Stomach (tissue), 9 donors: ENCODE data around the gene OR6K2. TPM values are rescaled to one million over a fixed set of nuclear protein-coding genes. Genes with fewer than 3 reads are reported as not detected.

Source experiments
- DNase-seq, 2 donors: peaks; one replicate each; pipeline versions ENCODE4 v3.0.0 to v3.0.0-alpha.2; 2013 to 2019
- H3K27ac ChIP-seq, 5 donors: fragments of 200-600 bp in 4 of 5; sonication (generic) in 4 of 5; one replicate each; pipeline ENCODE4 v1.5.1; 2013 to 2019; ENCODE audit warnings: mild to moderate bottlenecking in 1 of 5, moderate library complexity in 1 of 5
- H3K27me3 ChIP-seq, 3 donors: fragments of 200-600 bp; sonication (generic); one replicate each; pipeline ENCODE4 v1.5.1; 2017 to 2019; ENCODE audit warnings: mixed run types in 1 of 3
- H3K36me3 ChIP-seq, 4 donors: fragments of 200-600 bp; sonication (generic); 1 replicate in 3 of 4; 2 replicates in 1 of 4; pipeline ENCODE4 v1.5.1; 2016 to 2019
- H3K4me1 ChIP-seq, 4 donors: fragments of 200-600 bp; sonication (generic); one replicate each; pipeline ENCODE4 v1.5.1; 2016 to 2019
- H3K4me3 ChIP-seq, 4 donors: fragments of 200-600 bp; sonication (generic) in 3 of 4; one replicate each; pipeline ENCODE4 v1.5.1; 2016 to 2019; ENCODE audit warnings: mild to moderate bottlenecking in 1 of 4
- H3K9me3 ChIP-seq, 4 donors: fragments of 200-600 bp; sonication (generic); one replicate each; pipeline ENCODE4 v1.5.1; 2016 to 2019
- CTCF ChIP-seq, 7 experiments: fragments of 450-650 bp in 4 of 7; fragments of 200-600 bp in 3 of 7; sonication (generic) in 3 of 7; IDR thresholded peaks; one replicate each; pipeline ENCODE4 v1.5.1; 2016 to 2019; ENCODE audit warnings: antibody characterized with exemption in 7 of 7, control low read depth in 2 of 7, mild to moderate bottlenecking in 1 of 7
- EP300 ChIP-seq: sonication (generic); formaldehyde crosslinking; IDR thresholded peaks from one replicate; pipeline ENCODE4 v1.6.1; 2017; ENCODE audit warnings: antibody characterized with exemption
- POLR2A ChIP-seq, 4 donors: fragments of 450-650 bp; IDR thresholded peaks; one replicate each; pipeline ENCODE4 v1.6.1; 2016; ENCODE audit warnings: antibody characterized with exemption in 4 of 4, control low read depth in 2 of 4, mild to moderate bottlenecking in 1 of 4, moderate library complexity in 1 of 4
- POLR2AphosphoS5 ChIP-seq, 3 donors: sonication (generic); formaldehyde crosslinking; IDR thresholded peaks; one replicate each; pipeline ENCODE4 v1.6.1; 2016; ENCODE audit warnings: antibody characterized with exemption in 3 of 3
- WGBS, 5 donors: extraction: QIAGEN DNeasy Blood & Tissue Kit in 3 of 5; methylation state at CpG; one replicate each; pipeline versions ENCODE4 v1.1.5 to v1.1.7; 2013 to 2018; 5-methylcytosine and 5-hydroxymethylcytosine counted together
- intact Hi-C: fragments of 100-400 bp; cut with DNase I; formaldehyde crosslinking; loops from one replicate; pipeline ENCODE4 v1.15.1; 2023; ENCODE audit warnings: low total_unique reads
- polyA plus RNA-seq, 3 donors: library from polyadenylated mRNA; stranded (reverse); fragments of 200-250 nt; gene quantifications; one replicate each; pipeline ENCODE4 v1.2.3, GENCODE V29; 2013
- total RNA-seq, 5 donors: library from RNA; depleted of rRNA; stranded (reverse); fragments of >200 nt; gene quantifications; one replicate each; pipeline versions ENCODE4 v1.1.0 to v1.2.3, GENCODE V29; 2014 to 2016
- donor health status: healthy with polysubstance abuse.
- donor health status: Bipolar disorder and iron deficiency.
- donor health status: healthy.

Gene OR6K2
- total and polyA plus RNA-seq, 8 donors, result not detected

- H3K27me3 ChIP-seq, result no peaks in the 10 kb centered on the region
- 76 to 97% (median 84%) methylated on average over 6 of the region's 6 CpGs for WGBS, 5 donors
- no peaks in the 10 kb centered on the region for H3K36me3 ChIP-seq
- TF ChIP-seq POLR2A (IDR thresholded peaks at IDR 0.05) (no peak), EP300 (no peak), CTCF (IDR thresholded peaks at IDR 0.05) (no peak), POLR2AphosphoS5 (IDR thresholded peaks at IDR 0.05) (no peak)
- no peak for DNase-seq
- no peaks in the 10 kb centered on the region for H3K9me3 ChIP-seq
- intact Hi-C loops, result no loop called here
- H3K4me3 ChIP-seq, result no peak overlapping the region
- no peak overlapping the region for H3K27ac ChIP-seq
- no peaks in the 10 kb centered on the region for H3K4me1 ChIP-seq
Observed at GRCh38 chr1:158717344-158717743, 16.9 kb upstream of the OR6K2 start.

GRCh38 chr1:158716335-158716734, 15.9 kb upstream of the OR6K2 start:
- H3K27me3 ChIP-seq, result no peaks in the 10 kb centered on the region
- no peaks in the 10 kb centered on the region for H3K36me3 ChIP-seq
- no peak for TF ChIP-seq POLR2AphosphoS5 (IDR thresholded peaks at IDR 0.05)
- TF ChIP-seq CTCF (IDR thresholded peaks at IDR 0.05), result no peak
- TF ChIP-seq POLR2A (IDR thresholded peaks at IDR 0.05), result no peak
- TF ChIP-seq EP300, result no peak
- WGBS, 5 donors, result 70 to 87% (median 76%) methylated on average over 1 of the region's 1 CpG
- no peaks in the 10 kb centered on the region for H3K9me3 ChIP-seq
- no peak overlapping the region for H3K27ac ChIP-seq
- no peak for DNase-seq
- no peaks in the 10 kb centered on the region for H3K4me1 ChIP-seq
- no peak overlapping the region for H3K4me3 ChIP-seq
- intact Hi-C loops, result no loop called here

GRCh38 chr1:158714754-158715153, 14.3 kb upstream of the OR6K2 start:
- Histone ChIP-seq H3K9me3 (no peaks in the 10 kb centered on the region), H3K36me3 (no peaks in the 10 kb centered on the region), H3K4me1 (no peaks in the 10 kb centered on the region), H3K4me3 (no peak overlapping the region), H3K27ac (no peak overlapping the region), H3K27me3 (no peaks in the 10 kb centered on the region)
- no peak for TF ChIP-seq EP300
- TF ChIP-seq POLR2A (IDR thresholded peaks at IDR 0.05), result no peak
- TF ChIP-seq POLR2AphosphoS5 (IDR thresholded peaks at IDR 0.05), result no peak
- TF ChIP-seq CTCF (IDR thresholded peaks at IDR 0.05), result no peak
- intact Hi-C loops, result no loop called here
- whole genome bisulfite sequencing, 5 donors, result 22 to 67% (median 31%) methylated on average over 1 of the region's 1 CpG
- no peak for DNase-seq

GRCh38 chr1:158711098-158711497, 10.6 kb upstream of the OR6K2 start:
- Histone ChIP-seq H3K27me3 (no peaks in the 10 kb centered on the region), H3K9me3 (no peaks in the 10 kb centered on the region)
- intact Hi-C loops, result no loop called here

More at GRCh38 chr1:158711098-158711497, 10.6 kb upstream of the OR6K2 start:
- Histone ChIP-seq H3K4me3 (no peak overlapping the region), H3K4me1 (no peaks in the 10 kb centered on the region), H3K27ac (no peak overlapping the region), H3K36me3 (no peaks in the 10 kb centered on the region)
- TF ChIP-seq POLR2AphosphoS5 (IDR thresholded peaks at IDR 0.05) (no peak), CTCF (IDR thresholded peaks at IDR 0.05) (no peak), POLR2A (IDR thresholded peaks at IDR 0.05) (no peak), EP300 (no peak)
- no peak for DNase-seq
- WGBS, 5 donors, result 53 to 68% (median 62%) methylated on average over 4 of the region's 4 CpGs
